ENCODE measurements around the gene PTPRN2. TPM values are rescaled to one million over a fixed set of nuclear protein-coding genes. Genes with fewer than 3 reads are reported as not detected.

The PTPRN2 gene
- total RNA-seq, 1 donor from 2014 or later, result 2.4 TPM

DNA sequence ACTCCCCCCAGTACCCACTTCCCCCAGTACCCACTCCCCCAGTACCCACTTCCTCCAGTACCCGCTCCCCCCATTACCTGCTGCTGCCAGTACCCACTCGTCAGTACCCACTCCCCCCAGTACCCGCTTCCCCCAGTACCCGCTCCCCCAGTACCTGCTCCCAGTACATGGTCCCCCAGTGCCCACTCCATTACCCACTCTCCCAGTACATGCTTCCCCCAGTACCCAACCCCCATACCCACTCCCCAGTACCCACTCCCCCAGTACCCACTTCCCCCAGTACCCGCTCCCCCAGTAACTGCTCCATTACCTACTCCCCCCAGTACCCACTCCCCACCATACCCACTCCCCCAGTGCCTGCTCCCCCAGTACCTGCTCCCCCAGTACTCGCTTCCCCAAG, 700.2 kb downstream of the PTPRN2 start:
- no peaks in the 10 kb centered on the region for H3K36me3 ChIP-seq (ENCODE audit: control insufficient read depth, insufficient read depth, low read length)
- H3K4me3 ChIP-seq (ENCODE audit: low read depth, low read length), result no peak overlapping the region
- no peaks in the 10 kb centered on the region for H3K27me3 ChIP-seq (ENCODE audit: control insufficient read depth, insufficient read depth, low read length)
- TF ChIP-seq, protein P1, sequence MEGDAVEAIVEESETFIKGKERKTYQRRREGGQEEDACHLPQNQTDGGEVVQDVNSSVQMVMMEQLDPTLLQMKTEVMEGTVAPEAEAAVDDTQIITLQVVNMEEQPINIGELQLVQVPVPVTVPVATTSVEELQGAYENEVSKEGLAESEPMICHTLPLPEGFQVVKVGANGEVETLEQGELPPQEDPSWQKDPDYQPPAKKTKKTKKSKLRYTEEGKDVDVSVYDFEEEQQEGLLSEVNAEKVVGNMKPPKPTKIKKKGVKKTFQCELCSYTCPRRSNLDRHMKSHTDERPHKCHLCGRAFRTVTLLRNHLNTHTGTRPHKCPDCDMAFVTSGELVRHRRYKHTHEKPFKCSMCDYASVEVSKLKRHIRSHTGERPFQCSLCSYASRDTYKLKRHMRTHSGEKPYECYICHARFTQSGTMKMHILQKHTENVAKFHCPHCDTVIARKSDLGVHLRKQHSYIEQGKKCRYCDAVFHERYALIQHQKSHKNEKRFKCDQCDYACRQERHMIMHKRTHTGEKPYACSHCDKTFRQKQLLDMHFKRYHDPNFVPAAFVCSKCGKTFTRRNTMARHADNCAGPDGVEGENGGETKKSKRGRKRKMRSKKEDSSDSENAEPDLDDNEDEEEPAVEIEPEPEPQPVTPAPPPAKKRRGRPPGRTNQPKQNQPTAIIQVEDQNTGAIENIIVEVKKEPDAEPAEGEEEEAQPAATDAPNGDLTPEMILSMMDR (IDR thresholded peaks at IDR 0.05; ENCODE audit: insufficient read depth, low read length, poor library complexity, severe bottlenecking), result no peak
- DNase-seq (ENCODE audit: low read depth), result no peak

DNA sequence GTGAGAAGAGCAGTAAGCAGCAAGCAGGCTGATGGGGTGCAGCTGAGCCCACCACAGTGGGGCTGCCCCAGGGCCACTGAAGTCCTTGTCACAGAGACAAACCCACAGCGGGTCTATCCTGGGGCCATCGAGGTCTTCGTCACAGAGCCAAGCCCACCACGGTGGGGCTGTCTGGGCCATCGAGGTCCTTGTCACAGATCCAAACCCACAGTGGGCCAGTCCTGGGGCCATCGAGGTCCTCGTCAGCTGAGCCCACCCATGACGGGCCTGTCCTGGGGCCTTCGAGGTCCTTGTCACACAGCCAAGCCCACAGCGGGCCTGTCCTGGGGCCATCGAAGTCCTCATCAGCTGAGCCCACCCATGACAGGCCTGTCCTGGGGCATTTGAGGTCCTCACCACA, 700.9 kb downstream of the PTPRN2 start:
- Histone ChIP-seq H3K27me3 (ENCODE audit: control insufficient read depth, insufficient read depth, low read length) (no peaks in the 10 kb centered on the region), H3K4me3 (ENCODE audit: low read depth, low read length) (no peak overlapping the region), H3K36me3 (ENCODE audit: control insufficient read depth, insufficient read depth, low read length) (no peaks in the 10 kb centered on the region)
- TF ChIP-seq, protein P1 (IDR thresholded peaks at IDR 0.05; ENCODE audit: insufficient read depth, low read length, poor library complexity, severe bottlenecking), result no peak
- DNase-seq (ENCODE audit: low read depth), result no peak

DNA sequence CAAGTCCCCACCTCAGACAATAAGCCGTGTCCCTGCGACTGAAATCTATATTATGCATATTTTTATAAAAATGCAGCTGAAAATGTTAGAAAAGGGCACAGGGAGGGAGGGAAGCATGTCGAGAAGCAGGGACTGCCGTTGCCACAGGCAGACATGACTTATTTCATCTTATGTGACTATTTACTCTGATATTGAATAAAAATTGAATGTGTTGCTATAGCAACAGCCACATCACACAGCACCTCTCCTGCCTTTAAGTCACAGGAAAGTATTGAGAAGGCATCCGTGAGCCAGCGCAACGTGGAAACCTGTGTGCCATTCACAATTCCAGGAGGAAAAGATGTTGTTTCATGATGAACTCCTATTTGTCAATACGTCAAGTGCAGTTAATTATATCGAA, 701.4 kb downstream of the PTPRN2 start:
- no peak overlapping the region for H3K4me3 ChIP-seq (ENCODE audit: low read depth, low read length)
- no peaks in the 10 kb centered on the region for H3K36me3 ChIP-seq (ENCODE audit: control insufficient read depth, insufficient read depth, low read length)
- TF ChIP-seq, protein P1 (IDR thresholded peaks at IDR 0.05; ENCODE audit: insufficient read depth, low read length, poor library complexity, severe bottlenecking), result no peak
- DNase-seq (ENCODE audit: low read depth), result no peak
- H3K27me3 ChIP-seq (ENCODE audit: control insufficient read depth, insufficient read depth, low read length), result no peaks in the 10 kb centered on the region

DNA sequence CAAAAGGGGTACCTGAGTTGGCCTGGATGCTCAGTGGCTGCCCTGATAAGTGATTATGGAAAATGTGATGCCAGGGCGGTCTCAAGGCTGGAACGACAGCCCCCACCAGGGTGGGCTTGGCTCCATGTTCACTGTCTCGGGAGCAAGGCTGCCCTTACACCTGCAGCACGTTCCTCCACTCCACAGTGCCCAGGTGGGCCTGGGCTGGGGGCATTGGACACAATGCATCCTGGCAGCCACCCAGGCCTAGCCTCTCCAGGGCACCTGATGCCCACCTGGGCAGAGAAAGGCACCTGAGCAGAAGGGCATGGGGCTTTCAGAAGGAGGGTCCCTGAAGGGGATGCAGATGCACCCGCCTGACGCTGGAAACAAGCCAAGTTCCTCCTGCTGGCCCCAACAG, 702.5 kb downstream of the PTPRN2 start:
- Histone ChIP-seq H3K36me3 (ENCODE audit: control insufficient read depth, insufficient read depth, low read length) (no peaks in the 10 kb centered on the region), H3K4me3 (ENCODE audit: low read depth, low read length) (no peak overlapping the region), H3K27me3 (ENCODE audit: control insufficient read depth, insufficient read depth, low read length) (no peaks in the 10 kb centered on the region)
- DNase-seq (ENCODE audit: low read depth), result no peak
- TF ChIP-seq, protein P1 (IDR thresholded peaks at IDR 0.05; ENCODE audit: insufficient read depth, low read length, poor library complexity, severe bottlenecking), result no peak

DNA sequence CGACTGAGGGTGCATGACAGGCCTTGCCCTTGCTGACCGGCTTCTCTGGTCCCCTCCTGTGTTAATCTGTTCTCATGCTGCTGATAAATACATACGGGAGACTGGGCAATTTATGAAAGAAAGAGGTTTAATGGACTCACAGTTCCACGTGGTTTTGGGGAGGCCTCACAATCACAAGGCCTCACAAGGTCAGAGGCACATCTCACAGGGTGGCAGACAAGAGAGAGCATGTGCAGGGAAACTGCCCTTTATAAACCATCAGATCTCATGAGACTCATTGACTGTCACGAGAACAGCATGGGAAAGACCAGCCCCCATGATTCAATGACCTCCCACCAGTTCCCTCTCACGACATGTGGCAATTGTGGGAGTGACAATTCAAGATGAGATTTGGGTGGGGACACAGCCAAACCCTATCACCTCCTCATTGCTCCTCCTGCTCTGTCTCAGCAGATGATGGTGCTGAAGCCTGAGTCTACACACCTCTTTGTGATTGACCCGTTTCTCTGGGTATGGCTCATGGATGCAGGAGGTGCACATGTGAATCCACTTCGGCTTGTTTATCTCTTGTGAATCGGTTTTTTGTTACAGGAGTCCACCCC, 703.1 kb downstream of the PTPRN2 start:
- H3K4me3 ChIP-seq (ENCODE audit: low read depth, low read length), result no peak overlapping the region
- H3K27me3 ChIP-seq (ENCODE audit: control insufficient read depth, insufficient read depth, low read length), result no peaks in the 10 kb centered on the region
- TF ChIP-seq, protein P1 (IDR thresholded peaks at IDR 0.05; ENCODE audit: insufficient read depth, low read length, poor library complexity, severe bottlenecking), result no peak
- H3K36me3 ChIP-seq (ENCODE audit: control insufficient read depth, insufficient read depth, low read length), result no peaks in the 10 kb centered on the region
- DNase-seq (ENCODE audit: low read depth), result no peak

Measured in kidney epithelial cell (primary cell).